Measurements from ENCODE around the gene SEL1L3. TPM values are rescaled to one million over a fixed set of nuclear protein-coding genes. Genes with fewer than 3 reads are reported as not detected.

SEL1L3 gene
- total RNA-seq, 3 donors from 2014 or later (not counting 1 experiment from before 2014, with no cell fraction given) = 45.4 to 61.0 (median 45.7) TPM

GRCh38 chr4:25753239-25753638 lies 109.5 kb downstream of the SEL1L3 start:
- ATAC-seq (no peak), DNase-seq (no peak)
- H3K9me3 ChIP-seq (ENCODE audit: control insufficient read depth, insufficient read depth, low read length) = no peaks in the 10 kb centered on the region
- H3K27ac ChIP-seq (ENCODE audit: low read length) = no peak overlapping the region
- intact Hi-C loops (cut with micrococcal nuclease) = no loop called here
- Mint-ChIP-seq H3K4me1 (no peaks in the 10 kb centered on the region), H3K36me3 (no peaks in the 10 kb centered on the region), H3K9me3 (no peaks in the 10 kb centered on the region), H3K4me3 (no peak overlapping the region), H3K27me3 (ENCODE audit: low read depth in 2 of 2) (no peaks in the 10 kb centered on the region), H3K27ac (no peak overlapping the region)
- 90% methylated on average over 4 of the region's 5 CpGs for WGBS (ENCODE audit: insufficient coverage)
- H3K36me3 ChIP-seq (ENCODE audit: control insufficient read depth, insufficient read depth, low read length) = peaks cover 31% of the 10 kb centered on the region
- no peak for TF ChIP-seq CTCF (IDR thresholded peaks at IDR 0.05)
- H3K27me3 ChIP-seq (ENCODE audit: control insufficient read depth, insufficient read depth, low read length) = no peaks in the 10 kb centered on the region
- no peaks in the 10 kb centered on the region for H3K4me1 ChIP-seq (ENCODE audit: control insufficient read depth, insufficient read depth, low read length)
- no peak overlapping the region for H3K4me3 ChIP-seq (ENCODE audit: low read length)

- no peak for ATAC-seq
- no peak for DNase-seq
- no peak overlapping the region for H3K4me3 Mint-ChIP-seq
- H3K4me1 Mint-ChIP-seq = no peaks in the 10 kb centered on the region
- intact Hi-C loops (cut with micrococcal nuclease) = no loop called here
- H3K4me1 ChIP-seq (ENCODE audit: control insufficient read depth, insufficient read depth, low read length) = no peaks in the 10 kb centered on the region
- 77% methylated on average over 4 of the region's 4 CpGs for WGBS (ENCODE audit: insufficient coverage)
- H3K9me3 Mint-ChIP-seq = no peaks in the 10 kb centered on the region
- H3K27ac Mint-ChIP-seq = no peak overlapping the region
- TF ChIP-seq CTCF (IDR thresholded peaks at IDR 0.05) = no peak
- H3K27ac ChIP-seq (ENCODE audit: low read length) = no peak overlapping the region
- peaks cover 9% of the 10 kb centered on the region for H3K36me3 Mint-ChIP-seq
- H3K27me3 Mint-ChIP-seq (ENCODE audit: low read depth in 2 of 2) = no peaks in the 10 kb centered on the region
- H3K4me3 ChIP-seq (ENCODE audit: low read length) = no peak overlapping the region
- H3K36me3 ChIP-seq (ENCODE audit: control insufficient read depth, insufficient read depth, low read length) = peaks cover 24% of the 10 kb centered on the region
- no peaks in the 10 kb centered on the region for H3K9me3 ChIP-seq (ENCODE audit: control insufficient read depth, insufficient read depth, low read length)
- no peaks in the 10 kb centered on the region for H3K27me3 ChIP-seq (ENCODE audit: control insufficient read depth, insufficient read depth, low read length)
These were observed 111.9 kb downstream of the SEL1L3 start for GRCh38 chr4:25750874-25751273.

- TF ChIP-seq CTCF (IDR thresholded peaks at IDR 0.05) = no peak
These were observed 113.5 kb downstream of the SEL1L3 start for GRCh38 chr4:25749150-25749794.

GRCh38 chr4:25743971-25744370 lies 118.8 kb downstream of the SEL1L3 start:
- Histone ChIP-seq H3K4me1 (ENCODE audit: control insufficient read depth, insufficient read depth, low read length) (no peaks in the 10 kb centered on the region), H3K36me3 (ENCODE audit: control insufficient read depth, insufficient read depth, low read length) (peaks cover 9% of the 10 kb centered on the region), H3K9me3 (ENCODE audit: control insufficient read depth, insufficient read depth, low read length) (no peaks in the 10 kb centered on the region), H3K27ac (ENCODE audit: low read length) (no peak overlapping the region), H3K4me3 (ENCODE audit: low read length) (no peak overlapping the region), H3K27me3 (ENCODE audit: control insufficient read depth, insufficient read depth, low read length) (no peaks in the 10 kb centered on the region)
- no peaks in the 10 kb centered on the region for H3K4me1 Mint-ChIP-seq
- H3K9me3 Mint-ChIP-seq = no peaks in the 10 kb centered on the region
- no peak for ATAC-seq
- intact Hi-C loops (cut with micrococcal nuclease) = no loop called here
- H3K4me3 Mint-ChIP-seq = no peak overlapping the region
- H3K27ac Mint-ChIP-seq = no peak overlapping the region
- H3K27me3 Mint-ChIP-seq (ENCODE audit: low read depth in 2 of 2) = no peaks in the 10 kb centered on the region
- H3K36me3 Mint-ChIP-seq = peaks cover 9% of the 10 kb centered on the region
- DNase-seq = no peak
- 89% methylated on average over 3 of the region's 3 CpGs for WGBS (ENCODE audit: insufficient coverage)
- no peak for TF ChIP-seq CTCF (IDR thresholded peaks at IDR 0.05)

More at GRCh38 chr4:25749150-25749794, 113.5 kb downstream of the SEL1L3 start:
- Mint-ChIP-seq H3K4me1 (no peaks in the 10 kb centered on the region), H3K27ac (no peak overlapping the region), H3K9me3 (no peaks in the 10 kb centered on the region), H3K27me3 (ENCODE audit: low read depth in 2 of 2) (no peaks in the 10 kb centered on the region), H3K36me3 (peaks cover 9% of the 10 kb centered on the region), H3K4me3 (no peak overlapping the region)
- Histone ChIP-seq H3K36me3 (ENCODE audit: control insufficient read depth, insufficient read depth, low read length) (peaks cover 19% of the 10 kb centered on the region), H3K27me3 (ENCODE audit: control insufficient read depth, insufficient read depth, low read length) (no peaks in the 10 kb centered on the region), H3K27ac (ENCODE audit: low read length) (no peak overlapping the region), H3K9me3 (ENCODE audit: control insufficient read depth, insufficient read depth, low read length) (no peaks in the 10 kb centered on the region), H3K4me3 (ENCODE audit: low read length) (no peak overlapping the region), H3K4me1 (ENCODE audit: control insufficient read depth, insufficient read depth, low read length) (no peaks in the 10 kb centered on the region)
- DNase-seq (no peak), ATAC-seq (no peak)
- WGBS (ENCODE audit: insufficient coverage) = 88% methylated on average over 5 of the region's 5 CpGs
- intact Hi-C loops (cut with micrococcal nuclease) = no loop called here

Measured in natural killer cell (primary cell).